Activated CD8-positive, alpha-beta memory T cell treated with anti-CD3 and anti-CD28 coated beads for 24 hours (primary cell): Measurements from ENCODE around the gene CNTN4.

ENCODE experiments used
- DNase-seq: peaks from one replicate; pipeline ENCODE4 v3.0.0-alpha.2; 2020

CNTN4 gene

DNA sequence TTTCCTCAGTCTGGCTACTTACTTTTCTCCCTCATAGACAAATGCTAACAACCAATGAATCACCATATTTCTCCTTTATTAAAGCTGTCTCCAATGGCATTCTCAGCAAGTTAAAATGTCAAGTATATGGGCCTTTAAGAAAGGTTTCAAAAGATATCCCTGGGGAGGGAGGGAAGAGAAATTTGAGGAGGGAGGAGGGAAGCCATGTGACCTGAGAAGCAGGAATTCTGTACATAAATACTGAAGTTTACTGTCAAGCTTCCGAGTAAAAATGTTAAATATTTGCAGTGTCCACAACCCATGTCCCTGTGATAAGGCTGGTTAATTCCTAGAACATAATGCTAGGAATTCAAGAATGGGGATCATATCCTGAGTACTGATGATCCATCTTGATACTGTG is 175.9 kb downstream of the CNTN4 start:
- no peak for DNase-seq

DNA sequence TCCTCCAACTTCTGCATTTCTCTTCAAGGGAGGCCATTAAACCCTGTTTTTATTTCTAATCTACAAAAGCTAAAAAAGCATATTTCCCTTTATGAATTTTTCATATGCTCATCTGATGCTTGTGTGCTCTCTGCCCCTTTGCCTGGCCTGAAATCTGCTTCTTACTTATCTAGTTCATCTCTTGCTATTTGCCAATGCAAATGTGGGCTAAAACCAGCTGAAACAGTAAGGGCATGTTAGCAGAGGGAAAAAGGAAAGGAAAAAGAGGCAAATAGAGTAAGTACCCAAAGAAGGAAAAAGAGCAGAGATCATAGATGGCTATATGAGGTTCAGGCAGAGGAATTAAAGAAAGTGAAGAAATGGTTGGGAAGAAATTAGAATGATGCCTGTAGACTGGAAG is 185.2 kb downstream of the CNTN4 start:
- no peak for DNase-seq

DNA sequence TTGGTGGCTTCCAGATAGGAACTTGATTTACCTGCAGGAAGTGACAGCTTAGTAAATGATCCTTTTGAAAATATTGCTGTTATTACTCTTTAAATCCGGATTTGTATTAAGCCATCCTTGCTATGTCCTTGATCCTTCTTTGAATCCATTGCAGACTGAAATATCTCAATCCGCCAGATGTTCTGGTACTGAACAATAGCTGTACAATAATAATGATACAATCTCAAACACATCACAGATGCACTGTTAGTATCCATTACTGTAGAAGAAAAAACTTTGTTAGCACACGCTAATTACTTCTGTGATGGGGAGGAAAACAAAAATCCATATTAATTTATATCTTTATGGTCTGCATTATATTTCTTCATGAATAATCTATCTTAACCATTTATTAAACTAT is 202.3 kb downstream of the CNTN4 start:
- no peak for DNase-seq

DNA sequence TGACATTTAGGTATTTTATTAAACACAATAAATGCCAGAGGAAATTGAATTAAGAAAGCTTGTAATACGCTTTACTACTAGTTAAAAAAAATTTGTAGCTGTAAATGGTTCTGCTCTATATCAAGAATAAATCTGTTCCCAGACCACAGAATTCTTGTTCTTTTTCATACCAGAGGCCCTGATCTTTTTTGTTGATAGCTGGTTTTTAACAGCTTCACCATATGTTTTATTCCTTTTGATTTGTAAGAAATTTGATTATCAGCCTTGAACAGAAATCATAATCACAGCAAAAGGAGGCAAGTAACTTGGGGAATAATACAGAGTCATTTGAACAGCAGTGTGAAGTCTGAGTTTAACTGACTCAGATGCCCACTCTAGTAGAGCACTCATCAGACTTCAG is 202.7 kb downstream of the CNTN4 start:
- no peak for DNase-seq

DNA sequence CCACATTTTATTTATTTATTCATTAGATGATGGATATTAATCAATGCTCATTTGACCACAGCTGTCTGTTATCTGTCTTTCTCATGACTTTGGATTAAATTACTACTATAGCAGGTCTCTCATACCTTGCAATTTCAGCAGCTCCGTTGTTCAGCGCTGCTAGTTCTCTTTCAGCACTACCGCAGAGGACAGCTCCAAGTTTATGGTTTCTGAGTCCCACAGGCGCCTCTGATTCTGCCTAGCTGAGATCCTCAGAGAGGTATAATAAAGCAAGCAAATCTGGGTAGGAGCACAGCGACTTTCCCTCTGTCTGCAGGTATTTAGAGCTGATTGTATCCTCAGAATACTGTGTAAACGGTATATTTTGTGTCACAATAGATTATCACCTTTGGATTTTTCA is 204.9 kb downstream of the CNTN4 start:
- no peak for DNase-seq

DNA sequence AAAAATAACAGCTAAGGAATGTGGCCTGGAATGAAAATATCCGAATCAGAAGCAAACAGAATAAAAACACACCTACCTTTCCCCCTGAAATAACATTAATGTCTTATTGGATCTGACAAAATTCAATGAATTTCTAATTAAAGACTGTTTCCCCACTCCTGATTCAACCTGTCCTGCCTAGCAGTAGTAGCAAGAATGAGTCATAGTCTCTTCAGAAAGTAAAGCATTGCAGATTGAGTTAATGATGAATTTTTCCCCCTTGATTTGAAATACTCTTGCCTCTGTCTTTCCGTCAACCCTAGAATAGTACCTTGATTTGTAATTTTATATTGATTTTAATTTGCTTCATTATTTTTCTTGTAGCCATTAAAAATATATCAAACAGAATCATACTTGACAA is 212.4 kb downstream of the CNTN4 start:
- DNase-seq, result no peak

DNA sequence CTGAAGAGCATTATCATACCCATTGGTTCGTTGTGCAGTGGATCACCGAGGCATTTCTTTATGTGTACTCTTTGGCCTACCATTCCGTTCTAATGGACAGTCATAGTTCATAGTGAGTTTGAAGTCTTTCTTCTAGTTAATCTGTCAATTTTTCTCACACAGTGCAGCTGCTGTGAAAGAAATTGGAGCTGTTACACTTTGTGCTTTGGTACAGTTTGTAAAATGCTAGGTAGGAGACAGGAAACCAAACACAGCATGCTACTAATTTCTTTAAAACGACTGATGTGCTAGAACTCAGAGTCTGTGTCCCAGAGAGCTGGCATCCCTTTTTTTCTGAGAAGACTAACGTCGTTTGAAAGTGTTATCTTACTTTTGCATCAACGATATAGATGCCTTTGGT is 218.9 kb downstream of the CNTN4 start:
- DNase-seq, result no peak

DNA sequence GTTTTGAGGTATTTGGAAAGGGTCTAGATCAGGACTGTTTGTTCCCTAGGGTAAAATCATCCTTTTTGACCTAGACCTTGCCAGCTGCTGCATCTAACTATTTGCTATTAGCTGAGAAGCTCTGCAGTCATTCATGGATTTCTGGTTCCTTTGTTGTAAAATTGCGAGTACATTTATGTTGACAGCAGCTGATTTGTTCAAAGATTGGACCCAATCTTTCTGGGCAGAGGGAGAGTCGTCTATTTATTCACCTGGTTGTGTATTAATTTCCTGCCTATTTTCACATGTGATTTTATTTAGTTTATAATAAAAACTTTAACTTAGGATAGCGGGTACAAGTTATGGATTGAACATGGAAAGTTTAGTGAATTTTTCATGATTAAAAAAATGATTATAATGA is 236.3 kb downstream of the CNTN4 start:
- no peak for DNase-seq

DNA sequence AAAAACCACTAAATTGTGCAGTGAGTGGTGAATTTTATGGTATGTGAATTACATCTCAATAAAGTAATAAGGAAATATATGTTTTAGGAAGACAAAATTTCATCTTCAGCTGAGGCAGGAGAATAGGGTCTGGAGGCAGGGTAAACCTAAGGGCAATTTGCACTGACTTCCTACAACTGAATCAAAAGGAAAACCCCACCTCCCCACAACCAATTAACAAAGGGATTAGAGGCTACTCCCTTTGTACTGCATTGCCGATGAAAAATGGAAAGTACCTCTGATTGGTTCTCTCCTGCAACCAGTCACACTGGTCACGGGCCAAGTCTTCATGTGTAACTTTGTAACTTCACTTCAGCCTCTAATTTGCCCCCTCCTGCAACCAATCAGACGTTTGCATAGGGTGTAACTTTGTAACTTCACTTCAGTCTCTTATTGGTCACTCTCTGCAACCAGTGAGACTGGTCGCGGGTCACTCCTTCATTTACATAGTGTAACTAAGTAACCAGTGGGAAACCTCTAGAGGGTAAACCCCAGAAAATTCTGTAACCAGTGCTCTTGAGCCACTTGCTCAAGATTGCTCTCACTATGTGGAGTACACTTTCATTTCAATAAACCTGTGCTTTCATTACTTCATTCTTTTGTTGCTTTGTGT is 244.5 kb downstream of the CNTN4 start:
- no peak for DNase-seq

DNA sequence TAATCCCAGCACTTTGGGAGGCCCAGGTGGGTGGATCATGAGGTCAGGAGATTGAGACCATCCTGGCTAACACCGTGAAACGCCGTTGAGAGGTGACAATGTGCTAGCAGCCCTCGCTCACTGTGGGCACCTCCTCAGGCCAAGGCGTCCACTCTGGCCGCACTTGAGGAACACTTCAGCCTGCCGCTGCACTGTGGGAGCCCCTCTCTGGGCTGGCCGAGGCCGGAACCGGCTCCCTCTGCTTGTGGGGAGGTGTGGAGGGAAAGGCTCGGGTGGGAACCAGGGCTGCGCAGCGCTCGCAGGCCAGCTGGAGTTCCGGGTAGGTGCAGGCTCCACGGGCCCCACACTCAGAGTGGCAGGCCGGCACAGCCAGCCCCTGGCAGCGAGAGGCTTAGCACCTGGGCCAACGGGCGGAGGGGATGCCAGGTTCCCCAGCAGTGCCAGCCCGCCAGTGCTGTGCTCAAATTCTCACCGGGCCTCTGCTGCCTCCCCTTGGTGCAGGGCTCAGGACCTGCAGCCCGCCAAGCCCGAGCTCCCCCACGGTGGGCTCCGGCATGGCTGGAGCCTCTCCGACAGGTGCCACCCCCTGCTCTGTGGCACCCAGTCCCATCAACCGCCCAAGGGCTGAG is 253.6 kb downstream of the CNTN4 start:
- no peak for DNase-seq

DNA sequence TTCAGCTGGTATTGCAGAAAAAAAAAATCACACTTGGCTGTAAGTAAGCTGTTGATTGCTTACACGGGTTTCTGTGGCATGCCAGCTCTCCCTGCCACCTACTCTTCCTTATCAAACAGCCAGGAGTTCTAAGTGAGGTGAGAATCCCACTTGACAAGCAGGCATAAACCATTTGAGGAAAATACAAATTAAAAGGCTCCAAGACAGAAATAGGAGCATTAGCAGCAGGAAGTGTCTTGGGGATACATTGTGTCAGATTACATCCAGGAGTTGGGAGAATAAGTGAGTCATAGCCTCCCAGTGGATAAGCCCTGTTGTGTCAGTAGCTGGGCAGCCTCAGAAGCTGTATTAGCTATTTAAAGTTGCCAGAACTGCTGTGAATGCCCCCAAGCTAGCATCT is 256.0 kb downstream of the CNTN4 start:
- no peak for DNase-seq

DNA sequence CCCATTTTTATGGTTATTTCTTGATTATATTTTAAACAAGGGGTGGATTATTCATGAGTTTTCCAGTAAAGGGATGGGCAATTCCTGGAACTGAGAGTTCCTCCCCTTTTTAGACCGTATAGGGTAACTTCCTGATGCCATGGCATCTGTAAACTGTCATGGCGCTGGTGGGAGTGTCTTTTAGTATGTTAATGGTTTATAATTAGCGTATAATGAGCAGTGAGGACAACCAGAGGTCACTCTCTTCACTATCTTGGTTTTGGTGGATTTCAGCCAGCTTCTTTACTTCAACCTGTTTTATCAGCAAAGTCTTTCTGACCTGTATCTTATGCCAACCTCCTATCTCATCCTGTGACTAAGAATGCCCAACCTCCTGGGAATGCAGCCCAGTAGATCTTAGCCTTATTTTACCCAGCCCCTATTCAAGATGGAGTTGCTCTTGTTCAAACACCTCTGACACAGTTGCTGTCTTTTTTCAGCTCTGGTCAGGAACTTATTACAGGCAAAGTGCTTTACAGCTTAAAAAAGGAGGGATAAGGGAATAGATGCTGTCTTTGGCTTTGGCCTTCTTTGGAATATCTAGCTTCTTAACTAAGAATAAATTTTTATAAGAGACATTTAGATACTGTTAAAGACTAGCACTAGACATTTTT is 257.8 kb downstream of the CNTN4 start:
- no peak for DNase-seq

DNA sequence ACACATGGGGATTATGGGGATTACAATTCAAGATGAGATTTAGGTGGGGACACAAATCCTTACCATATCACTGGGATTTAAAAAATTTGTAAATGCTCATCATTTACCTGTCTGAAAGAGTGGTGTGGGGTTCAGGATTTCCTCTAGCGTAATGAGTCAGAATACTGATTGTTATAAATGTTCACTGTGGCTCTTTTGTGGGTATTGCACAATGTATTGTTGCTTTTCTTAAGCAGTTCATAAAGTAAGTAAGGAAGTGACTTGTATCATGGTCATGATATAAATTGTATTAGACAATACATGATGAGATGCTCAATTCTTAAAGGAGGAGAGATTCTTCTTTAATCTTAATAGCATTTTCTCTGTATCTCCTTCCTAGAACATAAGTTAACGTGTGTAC is 262.1 kb downstream of the CNTN4 start:
- no peak for DNase-seq

DNA sequence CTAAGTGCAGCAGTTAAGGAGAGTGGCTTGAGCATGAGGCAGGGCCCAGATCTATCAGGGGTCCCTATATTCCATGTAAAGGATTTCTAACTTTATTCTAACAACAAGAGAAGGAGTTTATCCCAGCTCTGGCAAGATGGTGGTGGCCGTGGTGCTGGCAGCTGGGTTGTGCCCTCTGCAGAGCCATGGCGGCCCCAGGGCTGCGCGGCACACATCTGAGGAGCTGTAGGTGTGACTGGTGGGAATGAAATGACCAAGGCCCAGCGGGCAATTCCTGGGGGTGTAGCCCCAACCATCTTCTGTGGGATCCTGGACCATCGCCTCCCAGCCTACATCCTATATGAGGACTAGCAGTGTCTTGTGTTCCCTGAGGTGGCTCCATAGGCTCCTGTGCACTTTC is 263.5 kb downstream of the CNTN4 start:
- DNase-seq, result no peak

DNA sequence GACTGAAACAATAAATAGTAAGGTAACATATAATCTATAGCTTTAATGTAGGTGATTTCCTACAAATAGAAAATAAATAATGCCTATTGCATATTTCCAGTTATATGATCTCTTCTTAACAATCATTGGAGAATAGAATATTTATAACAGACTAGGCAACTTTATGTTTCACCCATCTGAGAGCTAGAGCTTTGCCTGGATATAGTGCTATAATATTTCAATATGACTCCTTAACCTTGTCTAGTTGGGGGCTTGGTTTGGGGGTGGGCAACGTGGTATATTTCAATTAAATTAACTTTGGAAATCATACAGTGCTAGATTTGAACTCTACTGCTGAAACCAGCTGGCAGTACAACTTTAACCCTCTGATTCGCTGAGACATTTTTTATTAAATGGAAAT is 265.2 kb downstream of the CNTN4 start:
- DNase-seq, result no peak

DNA sequence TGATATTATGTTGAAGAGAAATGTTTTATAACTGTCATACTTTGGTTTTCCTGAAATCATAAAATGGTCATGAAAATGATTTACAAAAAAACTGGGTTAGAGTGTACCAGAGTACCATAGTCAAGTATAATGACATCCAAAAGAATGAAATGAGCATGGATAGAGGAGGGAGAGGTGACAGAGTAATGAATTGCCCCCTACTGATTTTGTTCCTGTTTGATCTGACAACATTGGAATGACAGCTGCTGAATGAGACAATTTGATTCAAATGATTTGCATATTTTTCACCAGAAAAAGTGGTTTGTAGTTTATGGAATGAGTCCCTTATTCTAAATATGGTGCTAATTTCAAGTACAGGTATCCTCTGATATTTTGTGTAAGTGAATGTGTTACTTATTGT is 271.7 kb downstream of the CNTN4 start:
- DNase-seq, result no peak

DNA sequence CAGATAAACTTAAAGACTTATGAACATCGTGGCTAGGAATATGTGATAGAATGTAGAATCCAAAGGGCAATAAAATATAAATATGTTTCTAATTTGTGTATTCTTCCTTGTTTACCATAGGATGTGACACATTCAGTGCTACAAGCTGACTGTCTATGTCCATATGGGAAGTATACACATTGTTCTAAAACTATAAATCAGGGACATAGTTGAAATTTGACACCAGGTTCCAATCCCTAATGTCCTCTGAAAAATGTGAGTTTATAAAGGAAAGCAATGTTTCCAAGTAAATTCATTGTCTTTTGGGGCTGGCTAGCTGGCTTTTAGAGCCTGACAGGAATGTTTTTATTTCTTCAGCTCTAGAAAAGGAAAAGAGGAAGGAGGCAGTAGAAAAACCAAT is 273.6 kb downstream of the CNTN4 start:
- DNase-seq, result no peak

DNA sequence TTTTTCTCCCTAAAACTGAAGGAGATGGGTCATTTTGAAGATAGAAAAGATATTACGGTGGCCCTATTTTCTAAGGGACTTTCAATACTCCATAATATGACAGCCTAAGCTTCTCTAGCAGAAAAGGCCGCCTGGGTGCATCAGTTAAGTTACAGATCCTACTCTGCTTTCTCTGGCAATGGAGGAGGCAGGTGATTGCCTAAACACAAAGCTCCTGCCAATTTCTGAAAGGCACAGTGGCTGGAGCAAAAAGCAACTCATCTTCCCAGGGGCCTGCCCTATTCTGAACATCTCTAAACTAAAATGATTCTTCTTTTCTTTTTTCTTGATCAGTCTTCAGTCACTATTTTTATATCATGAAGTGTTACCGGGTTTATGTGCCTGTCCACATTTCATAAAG is 276.7 kb downstream of the CNTN4 start:
- no peak for DNase-seq

DNA sequence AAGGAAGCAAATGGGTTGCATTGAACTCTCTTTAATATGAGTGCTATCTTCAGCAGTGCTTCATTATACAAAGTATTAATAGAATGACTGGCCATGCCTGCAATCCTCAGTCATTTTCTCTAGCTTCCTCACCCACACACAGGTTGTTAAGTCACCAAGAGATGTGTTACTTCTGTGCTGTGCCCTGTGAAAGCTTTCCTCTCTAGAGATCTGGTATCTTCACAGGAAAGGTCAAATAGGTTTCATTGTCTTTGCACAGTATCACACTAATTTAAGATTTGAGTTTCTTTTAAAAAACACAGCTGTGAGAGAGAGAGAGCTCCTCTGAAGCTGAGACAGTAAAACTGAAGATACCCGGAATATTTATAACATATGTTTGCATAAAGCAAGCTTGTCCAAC is 278.6 kb downstream of the CNTN4 start:
- no peak for DNase-seq

DNA sequence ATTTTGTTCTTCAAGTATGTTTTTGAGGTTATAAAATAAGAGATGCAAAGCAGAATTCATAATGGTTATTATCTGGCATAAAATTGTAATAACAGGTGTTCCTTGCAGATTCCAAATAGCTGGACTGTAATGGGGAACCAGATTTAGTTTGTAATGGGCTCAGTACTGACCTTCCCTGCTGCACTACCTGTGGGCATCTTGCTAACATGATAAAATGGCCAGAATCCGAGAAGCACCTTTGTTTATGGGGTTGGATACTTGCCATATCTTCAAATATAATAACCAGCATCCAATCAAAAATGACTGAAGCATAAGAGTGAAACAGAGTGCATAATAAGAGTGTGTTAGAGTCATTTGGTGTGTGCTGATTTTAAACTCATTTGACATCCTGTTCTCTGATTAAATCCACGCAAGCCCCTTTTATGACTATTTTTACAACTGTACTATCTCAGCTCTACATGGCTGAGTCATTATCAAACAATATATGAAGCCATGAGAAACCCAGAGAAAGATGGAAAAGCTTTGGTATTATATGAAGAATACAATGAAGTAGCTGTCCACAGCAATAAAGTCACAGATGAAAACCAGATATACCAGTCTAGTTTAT is 292.4 kb downstream of the CNTN4 start:
- DNase-seq, result no peak

DNA sequence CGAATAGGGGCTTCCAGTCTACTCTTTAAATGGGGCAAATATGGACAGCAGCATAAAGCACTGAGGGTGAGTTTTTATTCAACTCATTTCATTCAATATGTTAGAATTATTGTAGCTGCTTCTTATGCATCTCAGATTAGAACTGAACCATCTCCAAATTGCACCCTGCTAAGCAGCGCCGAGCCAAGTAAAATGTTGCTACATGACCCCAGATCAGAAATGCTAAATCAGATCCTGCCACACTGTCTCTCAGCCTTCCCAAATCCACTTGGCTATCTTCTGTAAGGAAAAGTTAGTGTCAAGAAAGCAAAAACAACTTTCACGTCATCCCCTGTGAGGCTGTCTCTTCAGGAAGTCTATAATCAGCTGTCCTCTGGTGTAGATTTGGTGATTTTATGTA is 293.2 kb downstream of the CNTN4 start:
- no peak for DNase-seq

DNA sequence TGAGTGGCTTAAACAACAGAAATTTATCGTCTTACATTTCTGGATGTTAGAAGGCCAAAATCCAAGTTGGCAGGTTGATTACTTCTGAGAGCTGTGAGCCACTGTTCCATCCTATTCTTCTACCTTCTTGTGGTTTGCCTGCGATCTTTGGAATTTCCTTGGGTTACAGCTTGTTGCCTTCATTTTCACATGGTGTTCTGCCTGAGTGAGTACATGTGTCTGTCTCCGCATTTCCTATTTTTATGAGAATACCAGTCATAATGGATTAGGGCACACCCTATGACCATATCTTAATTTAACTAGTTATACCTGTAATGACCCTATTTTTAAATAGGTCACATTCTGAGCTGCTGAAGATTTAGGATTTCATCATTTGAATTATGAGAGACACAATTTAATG is 294.3 kb downstream of the CNTN4 start:
- no peak for DNase-seq

DNA sequence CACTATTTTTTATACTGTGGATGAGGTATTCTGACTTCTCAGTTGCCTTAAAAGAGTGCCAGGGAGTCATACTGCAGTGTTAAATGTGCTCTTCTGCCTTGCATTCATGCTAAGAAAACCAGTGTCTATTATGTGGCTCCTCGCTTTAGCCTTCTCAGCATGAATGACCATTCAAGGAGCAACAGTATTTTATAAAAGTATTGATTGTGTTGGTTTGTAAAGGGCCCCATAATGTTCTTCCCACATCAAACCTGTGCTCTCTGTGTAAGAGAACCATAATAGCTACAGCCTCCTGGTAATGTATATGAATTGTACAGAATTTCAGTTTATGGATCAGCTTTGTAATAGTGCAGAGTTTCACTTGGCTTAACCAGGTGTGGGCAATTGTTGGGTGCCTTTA is 316.4 kb downstream of the CNTN4 start:
- no peak for DNase-seq

DNA sequence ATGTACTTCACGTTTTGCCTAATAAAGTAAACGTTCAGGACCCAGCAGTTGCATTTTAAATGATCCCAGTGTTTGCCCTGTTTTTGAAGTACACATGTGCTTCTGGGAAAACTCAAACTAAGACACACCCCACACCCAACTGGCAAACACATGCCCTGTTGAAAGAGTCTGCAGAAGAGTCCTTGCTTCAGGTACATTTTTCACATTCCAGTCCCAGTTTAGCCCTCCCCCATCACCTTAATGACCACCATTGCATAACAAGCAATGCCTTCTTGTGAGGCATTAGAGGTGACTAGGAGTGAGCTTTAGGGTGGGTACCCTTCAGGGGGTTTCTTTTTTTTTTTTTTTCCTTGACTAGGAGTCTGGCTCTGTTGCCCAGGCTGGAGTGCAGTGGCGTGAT is 322.3 kb downstream of the CNTN4 start:
- DNase-seq, result no peak
